ENCODE results near the gene PRICKLE4.
A peak's percentile ranks its signal among the peaks of the same experiment; 100 is the strongest.
"Not testable (repeated sequence)": the region's sequence is repeated elsewhere in the genome, so short reads cannot be mapped to it uniquely, and the experiment has no call there.

PRICKLE4 gene

DNA sequence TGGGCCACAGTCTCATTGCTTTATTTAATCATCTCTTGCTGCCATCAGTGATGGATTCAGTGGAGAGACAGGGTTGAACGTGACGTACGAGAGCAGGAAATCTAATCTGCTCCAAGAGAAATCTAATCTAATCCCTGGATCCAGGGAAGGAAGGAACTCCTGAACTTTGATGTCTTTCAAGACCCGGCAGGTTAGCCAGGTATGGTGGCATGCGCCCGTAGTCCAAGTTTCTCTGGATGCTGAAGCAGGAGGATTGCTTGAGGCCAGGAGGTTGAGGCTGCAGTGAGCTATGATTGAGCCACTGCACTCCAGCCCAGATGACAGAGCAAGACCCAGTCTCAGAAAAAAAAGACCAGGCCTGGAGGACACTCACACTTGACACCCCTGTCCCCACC is 21.9 kb upstream of the PRICKLE4 start:
- TF ChIP-seq, protein P1, sequence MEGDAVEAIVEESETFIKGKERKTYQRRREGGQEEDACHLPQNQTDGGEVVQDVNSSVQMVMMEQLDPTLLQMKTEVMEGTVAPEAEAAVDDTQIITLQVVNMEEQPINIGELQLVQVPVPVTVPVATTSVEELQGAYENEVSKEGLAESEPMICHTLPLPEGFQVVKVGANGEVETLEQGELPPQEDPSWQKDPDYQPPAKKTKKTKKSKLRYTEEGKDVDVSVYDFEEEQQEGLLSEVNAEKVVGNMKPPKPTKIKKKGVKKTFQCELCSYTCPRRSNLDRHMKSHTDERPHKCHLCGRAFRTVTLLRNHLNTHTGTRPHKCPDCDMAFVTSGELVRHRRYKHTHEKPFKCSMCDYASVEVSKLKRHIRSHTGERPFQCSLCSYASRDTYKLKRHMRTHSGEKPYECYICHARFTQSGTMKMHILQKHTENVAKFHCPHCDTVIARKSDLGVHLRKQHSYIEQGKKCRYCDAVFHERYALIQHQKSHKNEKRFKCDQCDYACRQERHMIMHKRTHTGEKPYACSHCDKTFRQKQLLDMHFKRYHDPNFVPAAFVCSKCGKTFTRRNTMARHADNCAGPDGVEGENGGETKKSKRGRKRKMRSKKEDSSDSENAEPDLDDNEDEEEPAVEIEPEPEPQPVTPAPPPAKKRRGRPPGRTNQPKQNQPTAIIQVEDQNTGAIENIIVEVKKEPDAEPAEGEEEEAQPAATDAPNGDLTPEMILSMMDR (conservative IDR thresholded peaks at IDR 0.05; ENCODE audit: low read depth, low read length): no peak
- no peak for DNase-seq (ENCODE audit: low read depth)
- H3K4me3 ChIP-seq (ENCODE audit: low read depth, low read length): no peak overlapping the region

DNA sequence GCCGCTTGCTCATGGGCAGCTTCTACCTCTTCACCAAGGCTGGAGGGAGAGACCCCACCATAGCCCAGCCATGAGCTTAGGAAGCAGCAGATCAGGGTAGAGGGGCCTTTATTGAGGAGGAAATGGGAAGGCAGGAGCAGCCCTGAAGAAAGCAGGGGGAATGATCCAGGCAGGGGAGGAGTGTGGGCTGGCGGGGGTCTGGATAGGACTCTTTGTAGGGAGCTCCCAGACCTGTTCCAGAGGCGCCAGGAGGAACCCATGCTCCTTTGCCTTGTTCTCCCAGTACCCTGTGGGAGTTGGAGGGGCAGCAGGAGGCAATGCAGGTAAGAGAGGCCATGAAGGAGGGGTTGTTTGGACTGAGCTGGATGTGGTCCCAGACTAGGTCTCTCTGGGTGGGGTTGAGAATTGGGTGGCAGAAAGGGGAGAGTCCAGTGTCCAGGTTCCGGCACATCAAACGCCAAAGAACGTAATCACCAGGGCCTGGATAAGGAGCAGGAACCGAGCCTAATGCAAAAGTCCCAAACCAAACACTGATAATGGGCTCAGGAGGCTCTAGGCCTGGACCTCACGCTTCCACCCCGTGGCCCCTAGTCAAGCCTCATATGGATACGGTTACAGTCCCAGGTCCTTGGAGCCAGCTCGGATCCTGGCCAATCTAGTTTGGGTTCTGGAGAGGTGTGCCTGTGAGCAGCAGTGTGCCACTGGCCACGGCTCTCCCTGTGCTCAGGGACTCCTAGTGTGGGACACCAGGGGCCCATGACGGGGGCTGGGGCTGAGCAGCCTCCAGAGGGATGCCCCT is 21.3 kb upstream of the PRICKLE4 start:
- TF ChIP-seq, protein P1 (conservative IDR thresholded peaks at IDR 0.05; ENCODE audit: low read depth, low read length): no peak
- DNase-seq (ENCODE audit: low read depth): no peak
- H3K4me3 ChIP-seq (ENCODE audit: low read depth, low read length): no peak overlapping the region

DNA sequence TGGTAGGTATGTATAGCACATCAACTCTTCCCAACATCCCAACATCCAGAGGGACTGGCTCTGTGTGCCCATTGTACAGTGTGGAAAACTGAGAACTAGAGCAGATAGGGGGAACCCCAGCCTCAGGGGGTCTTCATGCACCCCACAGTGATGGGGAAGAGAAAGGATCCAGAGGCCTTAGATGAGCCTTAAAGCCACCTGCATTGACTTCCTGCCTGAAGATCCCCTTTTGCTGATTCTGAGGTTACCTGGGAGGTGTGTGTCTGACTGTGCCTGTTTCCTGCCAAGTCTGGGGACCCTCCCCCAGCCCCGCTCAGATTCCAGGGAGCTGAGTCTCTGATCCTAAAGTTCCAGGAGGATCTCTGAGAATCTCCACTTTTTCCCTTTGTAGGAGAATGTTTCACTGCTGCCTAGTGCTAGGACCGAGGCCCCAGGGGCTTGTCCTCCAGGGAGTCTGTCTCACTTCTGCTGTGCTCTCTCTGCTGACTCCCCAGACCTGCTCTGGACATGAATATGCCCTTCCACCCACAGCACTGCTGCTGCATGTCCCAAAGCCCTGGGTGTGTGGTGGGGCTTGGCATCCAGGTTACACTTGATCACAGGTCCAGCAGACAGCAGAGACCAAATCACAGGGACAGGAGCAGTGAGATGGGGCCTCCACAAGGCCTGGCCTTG is 20.5 kb upstream of the PRICKLE4 start:
- H3K4me3 ChIP-seq (ENCODE audit: low read depth, low read length): no peak overlapping the region
- TF ChIP-seq, protein P1 (conservative IDR thresholded peaks at IDR 0.05; ENCODE audit: low read depth, low read length): no peak
- DNase-seq (ENCODE audit: low read depth): no peak

DNA sequence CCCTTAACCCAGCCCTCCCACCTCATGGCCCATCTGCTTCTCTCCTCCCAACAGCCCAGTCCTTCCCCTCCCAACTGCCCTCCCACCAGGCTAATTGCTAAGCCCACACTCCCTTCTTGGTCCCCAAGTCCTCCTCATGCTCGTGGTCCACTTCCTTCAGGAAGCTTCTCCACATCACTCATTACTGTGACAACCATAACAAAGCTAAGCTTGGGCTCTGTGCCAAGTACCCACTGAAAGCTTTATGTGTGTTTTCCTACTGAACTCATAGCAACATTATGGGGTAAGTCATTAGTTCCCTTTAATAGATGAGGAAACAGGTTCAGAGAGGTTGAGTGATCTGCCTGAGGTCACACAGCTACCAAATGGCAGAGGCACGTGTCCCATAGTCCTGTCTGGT is 17.1 kb upstream of the PRICKLE4 start:
- TF ChIP-seq, protein P1 (conservative IDR thresholded peaks at IDR 0.05; ENCODE audit: low read depth, low read length): no peak
- no peak overlapping the region for H3K4me3 ChIP-seq (ENCODE audit: low read depth, low read length)
- DNase-seq (ENCODE audit: low read depth): no peak

DNA sequence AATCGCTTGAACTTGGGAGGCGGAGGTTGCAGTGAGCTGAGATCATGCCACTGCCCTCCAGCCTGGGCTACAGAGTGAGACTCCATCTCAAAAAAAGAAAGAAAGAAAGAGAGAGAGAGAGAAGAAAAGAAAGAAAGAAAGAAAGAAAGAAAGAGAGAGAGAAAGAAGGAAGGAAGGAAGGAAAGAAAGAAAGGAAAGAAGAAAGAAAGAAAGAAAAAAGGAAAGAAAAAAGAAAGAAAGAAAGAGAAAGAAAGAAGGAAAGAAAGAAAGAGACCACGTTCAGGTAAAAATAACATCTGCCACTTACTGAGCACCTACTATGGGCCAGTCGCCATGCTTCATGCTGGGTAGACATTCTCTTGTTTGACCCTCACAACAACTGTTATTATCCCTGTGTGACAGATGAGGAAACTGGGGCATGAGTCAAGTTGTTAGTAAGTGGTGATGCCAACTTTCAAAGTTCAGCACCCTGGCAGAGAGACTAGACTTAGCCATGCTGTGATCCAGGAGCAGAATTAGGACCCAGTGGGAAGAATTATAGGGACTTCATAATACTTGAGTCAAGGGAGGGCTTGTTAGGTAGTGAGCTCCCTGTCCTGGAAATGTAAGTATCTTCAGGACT is 14.4 kb upstream of the PRICKLE4 start:
- H3K4me3 ChIP-seq (ENCODE audit: low read depth, low read length); DNase-seq (ENCODE audit: low read depth): not testable (repeated sequence)

DNA sequence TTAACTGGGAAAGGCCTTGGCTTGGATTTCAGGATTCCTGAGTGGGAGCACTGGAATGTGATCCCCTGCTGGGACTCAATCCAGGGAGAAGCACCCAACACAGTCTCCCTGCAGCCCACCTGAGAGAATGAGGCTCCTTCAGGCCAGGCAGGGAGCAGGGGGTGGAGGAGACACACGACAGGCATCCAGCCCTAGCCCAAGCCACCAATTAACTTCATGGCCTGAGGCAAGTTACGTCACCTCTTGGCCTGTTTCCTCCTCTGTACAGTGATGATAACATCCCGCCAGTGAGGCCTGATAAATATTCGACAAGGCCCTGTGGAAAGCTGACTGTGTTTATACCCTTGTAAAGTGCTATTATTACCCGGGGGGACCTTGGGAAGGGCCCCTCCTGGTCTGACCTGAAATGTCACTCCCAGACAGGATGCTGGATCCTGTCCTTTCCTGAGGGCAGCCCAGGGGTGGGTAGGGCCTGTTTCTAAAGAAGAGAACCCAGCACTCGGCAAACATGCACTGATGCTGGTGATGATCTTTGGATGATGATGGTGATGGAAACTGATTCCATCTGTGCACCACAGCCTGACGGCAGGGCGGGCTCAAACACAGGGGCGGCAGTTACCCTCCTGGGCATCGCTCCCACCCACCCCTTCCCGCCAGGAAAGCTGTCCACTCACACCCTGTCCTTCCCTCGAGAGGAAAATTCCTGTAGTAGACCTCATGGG is 13.3 kb upstream of the PRICKLE4 start:
- TF ChIP-seq, protein P1 (conservative IDR thresholded peaks at IDR 0.05; ENCODE audit: low read depth, low read length): no peak
- no peak overlapping the region for H3K4me3 ChIP-seq (ENCODE audit: low read depth, low read length)
- peak; percentile 70 for DNase-seq (ENCODE audit: low read depth)
